ENCODE data around the gene OSTM1. TPM values are rescaled to one million over a fixed set of nuclear protein-coding genes. Genes with fewer than 3 reads are reported as not detected.

OSTM1 gene
- total RNA-seq, 4 donors from 2014 or later: 26.3 to 327 (median 58.4) TPM

- intact Hi-C loops (cut with DNase I; ENCODE audit: low total_unique reads): no loop called here
- Histone ChIP-seq H3K4me1 (no peaks in the 10 kb centered on the region), H3K4me3 (no peak overlapping the region), H3K36me3 (no peaks in the 10 kb centered on the region), H3K27ac (no peak overlapping the region), H3K27me3 (no peaks in the 10 kb centered on the region), H3K9me3 (no peaks in the 10 kb centered on the region)
- no peak for DNase-seq
- WGBS, 2 donors (ENCODE audit: low coverage in 1 of 2): 66 to 83% methylated on average over 4 to 9 of the region's 9 CpGs
- no peak for TF ChIP-seq CTCF (IDR thresholded peaks at IDR 0.05)
- no peak for TF ChIP-seq POLR2A (IDR thresholded peaks at IDR 0.05)
- no peak for TF ChIP-seq EP300 (IDR thresholded peaks at IDR 0.05; ENCODE audit: low read depth)
- TF ChIP-seq POLR2AphosphoS5 (IDR thresholded peaks at IDR 0.05): no peak
- in situ Hi-C loops (cut with MboI; ENCODE audit: low pct_ligation_motif_present in 1 of 4, low pct_unique_long_range_greater_than_20kb in 1 of 4, low sequenced_read_pairs in 3 of 4): no loop called here
These were observed 82.6 kb downstream of the OSTM1 start for GRCh38 chr6:107991772-107992550.

Small RNAs within 50 kb of the gene (small RNA-seq; reads per million reads assigned to genes)
- gene RF00019: 0 reads per million in 4 donors

Other genes with a start within 250 kb of the OSTM1 start
- 10 to 100 TPM; 24.6 to 50.3 (median 28.5) TPM for gene SEC63, start 116.5 kb downstream of the OSTM1 start, total RNA-seq
- gene NR2E1, start 91.3 kb upstream of the OSTM1 start, total RNA-seq: not detected
- 100 to 1,000 TPM in 3 of 4 donors, 10 to 100 TPM in 1; 81.2 to 136 (median 121) TPM for gene SNX3, start 186.3 kb upstream of the OSTM1 start, total RNA-seq
- gene AFG1L, start 220.3 kb upstream of the OSTM1 start, total RNA-seq: 10 to 100 TPM in 1 of 4 donors, 1 to 10 TPM in 3; 2.2 to 22.5 (median 5.5) TPM

Data from transverse colon (tissue), 4 donors.